Measurements from ENCODE around the gene PDE8B. TPM values are rescaled to one million over a fixed set of nuclear protein-coding genes. Genes with fewer than 3 reads are reported as not detected.

The PDE8B gene, protein sequence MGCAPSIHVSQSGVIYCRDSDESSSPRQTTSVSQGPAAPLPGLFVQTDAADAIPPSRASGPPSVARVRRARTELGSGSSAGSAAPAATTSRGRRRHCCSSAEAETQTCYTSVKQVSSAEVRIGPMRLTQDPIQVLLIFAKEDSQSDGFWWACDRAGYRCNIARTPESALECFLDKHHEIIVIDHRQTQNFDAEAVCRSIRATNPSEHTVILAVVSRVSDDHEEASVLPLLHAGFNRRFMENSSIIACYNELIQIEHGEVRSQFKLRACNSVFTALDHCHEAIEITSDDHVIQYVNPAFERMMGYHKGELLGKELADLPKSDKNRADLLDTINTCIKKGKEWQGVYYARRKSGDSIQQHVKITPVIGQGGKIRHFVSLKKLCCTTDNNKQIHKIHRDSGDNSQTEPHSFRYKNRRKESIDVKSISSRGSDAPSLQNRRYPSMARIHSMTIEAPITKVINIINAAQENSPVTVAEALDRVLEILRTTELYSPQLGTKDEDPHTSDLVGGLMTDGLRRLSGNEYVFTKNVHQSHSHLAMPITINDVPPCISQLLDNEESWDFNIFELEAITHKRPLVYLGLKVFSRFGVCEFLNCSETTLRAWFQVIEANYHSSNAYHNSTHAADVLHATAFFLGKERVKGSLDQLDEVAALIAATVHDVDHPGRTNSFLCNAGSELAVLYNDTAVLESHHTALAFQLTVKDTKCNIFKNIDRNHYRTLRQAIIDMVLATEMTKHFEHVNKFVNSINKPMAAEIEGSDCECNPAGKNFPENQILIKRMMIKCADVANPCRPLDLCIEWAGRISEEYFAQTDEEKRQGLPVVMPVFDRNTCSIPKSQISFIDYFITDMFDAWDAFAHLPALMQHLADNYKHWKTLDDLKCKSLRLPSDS
- not detected in 2 replicates for total RNA-seq

DNA sequence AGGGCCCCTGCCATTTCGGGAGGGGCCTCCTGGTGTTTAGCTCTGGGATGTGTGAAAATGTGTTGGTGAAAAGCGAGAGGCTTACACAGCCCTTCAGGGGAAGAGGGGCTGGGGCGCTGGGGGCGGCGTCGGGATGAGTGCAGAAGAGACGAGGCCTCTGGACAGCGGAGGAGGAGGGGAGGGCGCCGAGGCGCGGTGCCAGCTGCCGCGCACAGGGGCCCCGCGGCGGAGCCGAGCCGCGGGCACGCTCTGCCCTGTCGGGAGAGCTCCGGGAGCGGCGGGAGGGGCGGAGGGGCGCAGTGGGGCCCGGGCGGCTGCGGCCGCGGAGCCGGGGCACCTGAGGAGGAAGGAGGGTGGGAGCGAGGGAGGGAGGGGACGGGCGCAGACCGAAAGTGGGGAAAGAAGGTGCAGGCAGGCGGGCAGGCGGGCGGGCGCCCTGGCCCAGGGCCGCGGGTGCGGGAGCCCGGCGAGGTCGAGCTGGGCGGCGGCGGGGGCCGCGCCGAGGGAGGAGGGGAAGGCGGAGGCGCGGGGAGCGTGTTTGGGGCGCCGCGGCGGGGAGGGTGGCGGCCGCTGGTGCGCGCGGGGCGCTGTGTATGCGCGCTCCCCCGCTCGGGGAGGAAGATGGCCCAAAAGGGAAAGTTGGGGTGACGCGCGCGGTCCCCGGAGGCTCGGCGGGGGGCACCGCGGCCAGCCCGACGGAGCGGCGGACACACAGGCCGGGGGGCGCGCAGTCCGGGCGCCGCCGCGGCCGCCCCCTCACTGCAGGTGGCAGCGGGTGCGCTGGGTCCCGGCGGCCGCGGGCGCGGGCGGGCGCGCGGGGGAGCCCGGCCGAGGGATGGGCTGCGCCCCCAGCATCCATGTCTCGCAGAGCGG is at the start of gene PDE8B:
Gene PDE8B (plus strand): TSS at position 590 of the 873 bp plus-strand sequence. CDS start 246 bp downstream, at position 836.

Other genes starting within 250 kb of the PDE8B start
- gene AGGF1, start 180.3 kb upstream of the PDE8B start, total RNA-seq = 12.6 and 14.5 TPM in 2 replicates
- gene ZBED3, start 123.4 kb upstream of the PDE8B start, total RNA-seq = 1.5 and 4.7 TPM in 2 replicates

All from mammary microvascular endothelial cell (primary cell).